GM23248 (cell line): ENCODE data around the gene PLPPR2.

ENCODE experiments used
- EZH2 ChIP-seq: fragments of 200-600 bp; sonication (generic); IDR thresholded peaks from 2 replicates; pipeline ENCODE4 v1.6.1; 2018; ENCODE audit warnings: antibody characterized with exemption, mild to moderate bottlenecking; ENCODE audit not compliant: insufficient read depth, poor library complexity, severe bottlenecking
- EZH2phosphoT487 ChIP-seq: fragments of 200-600 bp; sonication (generic); IDR thresholded peaks from 2 replicates; pipeline ENCODE4 v1.6.1; 2018; ENCODE audit warnings: antibody characterized with exemption, moderate library complexity, mild to moderate bottlenecking, low read depth; ENCODE audit not compliant: insufficient read depth

- TF ChIP-seq EZH2phosphoT487, result no peak
- no peak for TF ChIP-seq EZH2
These were observed 35.9 kb downstream of the PLPPR2 start for GRCh38 chr19:11390933-11391680.
